Panc1 (cell line): ENCODE data around the gene CMTM8.

ENCODE experiments used
- POLR2AphosphoS5 ChIP-seq: IDR thresholded peaks from 2 replicates; pipeline ENCODE4 v1.6.1; 2012; ENCODE audit warnings: mild to moderate bottlenecking, low read depth, low read length, moderate library complexity
- REST ChIP-seq, 2 experiments: IDR thresholded peaks; 2 replicates each; pipeline ENCODE4 v1.6.1; 2011 to 2012; ENCODE audit warnings: low read depth in 2 of 2, control low read depth in 1 of 2, low read length in 1 of 2, mild to moderate bottlenecking in 1 of 2, moderate library complexity in 1 of 2; ENCODE audit not compliant: insufficient read depth in 1 of 2
- SIN3A ChIP-seq: IDR thresholded peaks from 2 replicates; pipeline ENCODE4 v1.6.1; 2012; ENCODE audit warnings: low read depth, mild to moderate bottlenecking, low read length, moderate library complexity, borderline replicate concordance; ENCODE audit not compliant: insufficient read depth
- TCF7L2 ChIP-seq: IDR thresholded peaks from 2 replicates; pipeline ENCODE4 v1.6.1; 2011; ENCODE audit warnings: mild to moderate bottlenecking, low read depth, low read length, inconsistent platforms
- TF ChIP-seq, protein P1 (sequence below): fragments of 450-650 bp; IDR thresholded peaks from 2 replicates; pipeline ENCODE4 v1.5.1; 2017; ENCODE audit warnings: mild to moderate bottlenecking

DNA sequence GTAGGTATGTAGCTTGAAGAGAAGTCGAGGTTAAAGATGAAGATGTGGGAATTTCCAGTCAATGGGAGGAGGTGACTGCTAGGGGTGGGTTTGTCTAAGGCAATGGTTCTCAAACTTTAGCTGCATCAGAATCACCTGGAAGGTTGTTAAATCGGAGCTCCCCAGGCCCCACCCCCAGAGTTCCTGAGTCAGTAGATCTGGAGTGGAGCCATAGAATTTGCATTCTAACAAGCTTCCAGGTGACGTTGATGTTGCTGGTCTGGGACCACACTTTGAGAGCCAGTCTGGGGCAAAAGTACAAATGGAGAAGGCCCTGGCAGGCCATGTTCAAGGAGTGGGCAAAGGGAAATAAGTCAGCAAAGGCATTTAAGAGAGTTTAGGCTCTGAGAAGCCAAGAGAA is 69.1 kb downstream of the CMTM8 start:
- TF ChIP-seq, protein P1, sequence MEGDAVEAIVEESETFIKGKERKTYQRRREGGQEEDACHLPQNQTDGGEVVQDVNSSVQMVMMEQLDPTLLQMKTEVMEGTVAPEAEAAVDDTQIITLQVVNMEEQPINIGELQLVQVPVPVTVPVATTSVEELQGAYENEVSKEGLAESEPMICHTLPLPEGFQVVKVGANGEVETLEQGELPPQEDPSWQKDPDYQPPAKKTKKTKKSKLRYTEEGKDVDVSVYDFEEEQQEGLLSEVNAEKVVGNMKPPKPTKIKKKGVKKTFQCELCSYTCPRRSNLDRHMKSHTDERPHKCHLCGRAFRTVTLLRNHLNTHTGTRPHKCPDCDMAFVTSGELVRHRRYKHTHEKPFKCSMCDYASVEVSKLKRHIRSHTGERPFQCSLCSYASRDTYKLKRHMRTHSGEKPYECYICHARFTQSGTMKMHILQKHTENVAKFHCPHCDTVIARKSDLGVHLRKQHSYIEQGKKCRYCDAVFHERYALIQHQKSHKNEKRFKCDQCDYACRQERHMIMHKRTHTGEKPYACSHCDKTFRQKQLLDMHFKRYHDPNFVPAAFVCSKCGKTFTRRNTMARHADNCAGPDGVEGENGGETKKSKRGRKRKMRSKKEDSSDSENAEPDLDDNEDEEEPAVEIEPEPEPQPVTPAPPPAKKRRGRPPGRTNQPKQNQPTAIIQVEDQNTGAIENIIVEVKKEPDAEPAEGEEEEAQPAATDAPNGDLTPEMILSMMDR: no peak
- TF ChIP-seq REST (IDR thresholded peaks at IDR 0.05; ENCODE audit: insufficient read depth in 1 of 2, low read depth in 2 of 2, low read length in 1 of 2) (no peak), TCF7L2 (no peak), POLR2AphosphoS5 (no peak), SIN3A (no peak)
